ENCODE measurements around the gene FHIT. TPM values are rescaled to one million over a fixed set of nuclear protein-coding genes. Genes with fewer than 3 reads are reported as not detected.

FHIT gene
- total and polyA plus RNA-seq, 4 donors = 2.1 to 14.7 (median 6.6) TPM

DNA sequence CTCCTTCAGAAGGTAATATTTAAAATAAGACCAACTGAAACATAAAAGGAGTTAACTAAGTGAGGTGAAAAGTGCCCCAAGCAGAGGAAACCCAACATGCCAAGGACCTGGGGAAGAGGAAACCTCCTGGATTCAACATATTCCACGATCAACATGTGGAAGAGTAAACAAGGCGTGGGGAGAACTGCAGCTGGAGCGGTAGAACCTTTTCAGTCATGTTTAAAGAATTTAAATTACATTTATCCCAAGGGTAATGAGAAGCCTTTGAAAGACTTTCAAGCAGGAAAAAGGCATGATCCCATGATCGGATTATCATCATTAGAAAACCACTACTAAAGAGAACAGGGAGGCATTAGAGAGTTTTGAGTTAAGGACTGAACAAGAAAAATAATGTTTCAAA, 330.7 kb downstream of the FHIT start:
- Histone ChIP-seq H3K27ac (ENCODE audit: low read depth in 1 of 2, low read length in 2 of 2) (no peak overlapping the region), H3K4me1 (ENCODE audit: control insufficient read depth in 4 of 4, insufficient read depth in 4 of 4, low read length in 3 of 4) (no peaks in the 10 kb centered on the region), H3K4me3 (ENCODE audit: low read depth in 1 of 3, low read length in 3 of 3) (no peak overlapping the region), H3K9ac (ENCODE audit: low read depth in 1 of 2, low read length in 2 of 2) (no peak overlapping the region), H3K36me3 (ENCODE audit: control insufficient read depth in 4 of 4, insufficient read depth in 3 of 4, low read depth in 1 of 4, low read length in 3 of 4) (no peaks in the 10 kb centered on the region), H3K27me3 (ENCODE audit: control insufficient read depth in 4 of 4, insufficient read depth in 4 of 4, low read length in 3 of 4) (no peaks in the 10 kb centered on the region), H3K9me3 (ENCODE audit: control insufficient read depth in 4 of 4, low read length in 3 of 4) (no peaks in the 10 kb centered on the region)
- 93% methylated on average over 4 of the region's 4 CpGs for WGBS
- TF ChIP-seq RAD21 (IDR thresholded peaks at IDR 0.05) (no peak), YY1 (IDR thresholded peaks at IDR 0.05) (no peak), RXRA (IDR thresholded peaks at IDR 0.05) (no peak), EGR1 (IDR thresholded peaks at IDR 0.05; ENCODE audit: low read depth in 2 of 2) (no peak), GABPA (IDR thresholded peaks at IDR 0.05 in 1 of 2, conservative IDR thresholded peaks at IDR 0.05 in 1 of 2) (no peak), FOXA1 (IDR thresholded peaks at IDR 0.05) (no peak), HNF4A (conservative IDR thresholded peaks at IDR 0.05) (no peak), JUND (IDR thresholded peaks at IDR 0.05) (no peak), FOXA2 (IDR thresholded peaks at IDR 0.05) (no peak), SP1 (IDR thresholded peaks at IDR 0.05) (no peak), TAF1 (conservative IDR thresholded peaks at IDR 0.05) (no peak), NR2F2 (IDR thresholded peaks at IDR 0.05) (no peak), HNF4G (IDR thresholded peaks at IDR 0.05) (no peak)
- TF ChIP-seq, protein P1, sequence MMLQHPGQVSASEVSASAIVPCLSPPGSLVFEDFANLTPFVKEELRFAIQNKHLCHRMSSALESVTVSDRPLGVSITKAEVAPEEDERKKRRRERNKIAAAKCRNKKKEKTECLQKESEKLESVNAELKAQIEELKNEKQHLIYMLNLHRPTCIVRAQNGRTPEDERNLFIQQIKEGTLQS (IDR thresholded peaks at IDR 0.05) = no peak
- TF ChIP-seq, protein P2, sequence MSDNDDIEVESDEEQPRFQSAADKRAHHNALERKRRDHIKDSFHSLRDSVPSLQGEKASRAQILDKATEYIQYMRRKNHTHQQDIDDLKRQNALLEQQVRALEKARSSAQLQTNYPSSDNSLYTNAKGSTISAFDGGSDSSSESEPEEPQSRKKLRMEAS (IDR thresholded peaks at IDR 0.05) = no peak
- TF ChIP-seq, protein P3, sequence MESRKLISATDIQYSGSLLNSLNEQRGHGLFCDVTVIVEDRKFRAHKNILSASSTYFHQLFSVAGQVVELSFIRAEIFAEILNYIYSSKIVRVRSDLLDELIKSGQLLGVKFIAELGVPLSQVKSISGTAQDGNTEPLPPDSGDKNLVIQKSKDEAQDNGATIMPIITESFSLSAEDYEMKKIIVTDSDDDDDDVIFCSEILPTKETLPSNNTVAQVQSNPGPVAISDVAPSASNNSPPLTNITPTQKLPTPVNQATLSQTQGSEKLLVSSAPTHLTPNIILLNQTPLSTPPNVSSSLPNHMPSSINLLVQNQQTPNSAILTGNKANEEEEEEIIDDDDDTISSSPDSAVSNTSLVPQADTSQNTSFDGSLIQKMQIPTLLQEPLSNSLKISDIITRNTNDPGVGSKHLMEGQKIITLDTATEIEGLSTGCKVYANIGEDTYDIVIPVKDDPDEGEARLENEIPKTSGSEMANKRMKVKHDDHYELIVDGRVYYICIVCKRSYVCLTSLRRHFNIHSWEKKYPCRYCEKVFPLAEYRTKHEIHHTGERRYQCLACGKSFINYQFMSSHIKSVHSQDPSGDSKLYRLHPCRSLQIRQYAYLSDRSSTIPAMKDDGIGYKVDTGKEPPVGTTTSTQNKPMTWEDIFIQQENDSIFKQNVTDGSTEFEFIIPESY (IDR thresholded peaks at IDR 0.05) = no peak
- TF ChIP-seq, protein P4, sequence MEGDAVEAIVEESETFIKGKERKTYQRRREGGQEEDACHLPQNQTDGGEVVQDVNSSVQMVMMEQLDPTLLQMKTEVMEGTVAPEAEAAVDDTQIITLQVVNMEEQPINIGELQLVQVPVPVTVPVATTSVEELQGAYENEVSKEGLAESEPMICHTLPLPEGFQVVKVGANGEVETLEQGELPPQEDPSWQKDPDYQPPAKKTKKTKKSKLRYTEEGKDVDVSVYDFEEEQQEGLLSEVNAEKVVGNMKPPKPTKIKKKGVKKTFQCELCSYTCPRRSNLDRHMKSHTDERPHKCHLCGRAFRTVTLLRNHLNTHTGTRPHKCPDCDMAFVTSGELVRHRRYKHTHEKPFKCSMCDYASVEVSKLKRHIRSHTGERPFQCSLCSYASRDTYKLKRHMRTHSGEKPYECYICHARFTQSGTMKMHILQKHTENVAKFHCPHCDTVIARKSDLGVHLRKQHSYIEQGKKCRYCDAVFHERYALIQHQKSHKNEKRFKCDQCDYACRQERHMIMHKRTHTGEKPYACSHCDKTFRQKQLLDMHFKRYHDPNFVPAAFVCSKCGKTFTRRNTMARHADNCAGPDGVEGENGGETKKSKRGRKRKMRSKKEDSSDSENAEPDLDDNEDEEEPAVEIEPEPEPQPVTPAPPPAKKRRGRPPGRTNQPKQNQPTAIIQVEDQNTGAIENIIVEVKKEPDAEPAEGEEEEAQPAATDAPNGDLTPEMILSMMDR (IDR thresholded peaks at IDR 0.05; ENCODE audit: low read depth, low read length, missing input control) = no peak
- TF ChIP-seq, protein P5, sequence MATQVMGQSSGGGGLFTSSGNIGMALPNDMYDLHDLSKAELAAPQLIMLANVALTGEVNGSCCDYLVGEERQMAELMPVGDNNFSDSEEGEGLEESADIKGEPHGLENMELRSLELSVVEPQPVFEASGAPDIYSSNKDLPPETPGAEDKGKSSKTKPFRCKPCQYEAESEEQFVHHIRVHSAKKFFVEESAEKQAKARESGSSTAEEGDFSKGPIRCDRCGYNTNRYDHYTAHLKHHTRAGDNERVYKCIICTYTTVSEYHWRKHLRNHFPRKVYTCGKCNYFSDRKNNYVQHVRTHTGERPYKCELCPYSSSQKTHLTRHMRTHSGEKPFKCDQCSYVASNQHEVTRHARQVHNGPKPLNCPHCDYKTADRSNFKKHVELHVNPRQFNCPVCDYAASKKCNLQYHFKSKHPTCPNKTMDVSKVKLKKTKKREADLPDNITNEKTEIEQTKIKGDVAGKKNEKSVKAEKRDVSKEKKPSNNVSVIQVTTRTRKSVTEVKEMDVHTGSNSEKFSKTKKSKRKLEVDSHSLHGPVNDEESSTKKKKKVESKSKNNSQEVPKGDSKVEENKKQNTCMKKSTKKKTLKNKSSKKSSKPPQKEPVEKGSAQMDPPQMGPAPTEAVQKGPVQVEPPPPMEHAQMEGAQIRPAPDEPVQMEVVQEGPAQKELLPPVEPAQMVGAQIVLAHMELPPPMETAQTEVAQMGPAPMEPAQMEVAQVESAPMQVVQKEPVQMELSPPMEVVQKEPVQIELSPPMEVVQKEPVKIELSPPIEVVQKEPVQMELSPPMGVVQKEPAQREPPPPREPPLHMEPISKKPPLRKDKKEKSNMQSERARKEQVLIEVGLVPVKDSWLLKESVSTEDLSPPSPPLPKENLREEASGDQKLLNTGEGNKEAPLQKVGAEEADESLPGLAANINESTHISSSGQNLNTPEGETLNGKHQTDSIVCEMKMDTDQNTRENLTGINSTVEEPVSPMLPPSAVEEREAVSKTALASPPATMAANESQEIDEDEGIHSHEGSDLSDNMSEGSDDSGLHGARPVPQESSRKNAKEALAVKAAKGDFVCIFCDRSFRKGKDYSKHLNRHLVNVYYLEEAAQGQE (IDR thresholded peaks at IDR 0.05) = no peak
- no peak for DNase-seq (ENCODE audit: low spot score)

Measured in liver (tissue), 9 donors.